Activated CD8-positive, alpha-beta T cell treated with anti-CD3 and anti-CD28 coated beads, Interleukin-2, amount 10 ng/mL, durations not matched to agents 7 days and 5 days (primary cell): ENCODE data around the gene DDX23. TPM values are rescaled to one million over a fixed set of nuclear protein-coding genes. Genes with fewer than 3 reads are reported as not detected.

Experiments used
- ATAC-seq: fragments of 150-1000 bp; cut with Tn5 transposase; one replicate; pipeline ENCODE4 v1.10.0; 2021; ENCODE audit warnings: moderate library complexity
- CTCF ChIA-PET: fragments of 350-600 bp; sonication (Branson Sonifier 250); formaldehyde crosslinking; loops from one replicate; lab custom pipeline; 2021; ENCODE audit warnings: antibody characterized with exemption; lab: Charles Lee
- POLR2A ChIA-PET: fragments of 350-600 bp; sonication (Branson Sonifier 250); formaldehyde crosslinking; loops from one replicate; lab custom pipeline; 2021; ENCODE audit warnings: antibody characterized with exemption; lab: Charles Lee
- DNase-seq: peaks from one replicate; pipeline ENCODE4 v3.0.0-alpha.2; 2020
- H3K27ac Mint-ChIP-seq: one replicate; pipeline ENCODE4 v1.8.0; 2021; ENCODE audit warnings: mild to moderate bottlenecking, mixed read lengths
- H3K27me3 Mint-ChIP-seq: one replicate; pipeline ENCODE4 v1.8.0; 2021; ENCODE audit warnings: low read depth, mixed read lengths
- H3K36me3 Mint-ChIP-seq: one replicate; pipeline ENCODE4 v1.8.0; 2021; ENCODE audit warnings: low read depth, mixed read lengths
- H3K4me1 Mint-ChIP-seq: one replicate; pipeline ENCODE4 v1.8.0; 2021; ENCODE audit warnings: low read depth, mixed read lengths
- H3K4me3 Mint-ChIP-seq: one replicate; pipeline ENCODE4 v1.8.0; 2021; ENCODE audit warnings: mild to moderate bottlenecking, mixed read lengths
- H3K9me3 Mint-ChIP-seq: one replicate; pipeline ENCODE4 v1.8.0; 2022; ENCODE audit warnings: mixed read lengths; ENCODE audit not compliant: insufficient read depth
- total RNA-seq, 2 experiments: library from RNA; stranded (reverse); gene quantifications; one replicate each; pipeline ENCODE4 v1.2.3, GENCODE V29; 2021

Gene DDX23
- total RNA-seq, 2 experiments from 2014 or later, result 127 to 154 TPM

- DNase-seq, result peak; percentile 87
- ChIA-PET CTCF (interaction anchor here (0.7 to 4.7 kb wide), 39 partner anchors 9 to 709 kb away, joined by 3 to 57 read pairs (median 4); partner anchors contain the start of genes ARF3, DDX23, FKBP11 and KANSL2), POLR2A (interaction anchor here (0.6 to 1.5 kb wide), 7 partner anchors 12 to 996 kb away, joined by 3 to 6 read pairs (median 3); partner anchors contain the start of gene DDX23)
- H3K9me3 Mint-ChIP-seq, result no peaks in the 10 kb centered on the region
- H3K27ac Mint-ChIP-seq, result peak overlapping the region; percentile 86
- peak overlapping the region; percentile 87 for H3K4me3 Mint-ChIP-seq
- H3K27me3 Mint-ChIP-seq, result peaks cover 29% of the 10 kb centered on the region
- peaks cover 44% of the 10 kb centered on the region for H3K4me1 Mint-ChIP-seq
- ATAC-seq, result peak; percentile 85
- no peaks in the 10 kb centered on the region for H3K36me3 Mint-ChIP-seq
These were observed 37.5 kb downstream of the DDX23 start for GRCh38 chr12:48814262-48815125.

GRCh38 chr12:48813465-48814261, 38.3 kb downstream of the DDX23 start:
- ChIA-PET POLR2A (interaction anchor here (1.0 to 1.5 kb wide), 3 partner anchors 16 to 39 kb away, joined by 3 to 6 read pairs (median 4); partner anchors contain the start of gene DDX23), CTCF (interaction anchor here (1.3 to 4.7 kb wide), 11 partner anchors 10 to 165 kb away, joined by 4 to 57 read pairs (median 10); partner anchors contain the start of genes DDX23 and WNT1)
- ATAC-seq, result no peak
- H3K4me3 Mint-ChIP-seq, result peak overlapping the region; percentile 87
- no peak for DNase-seq
- no peaks in the 10 kb centered on the region for H3K9me3 Mint-ChIP-seq
- peak overlapping the region; percentile 77 for H3K27ac Mint-ChIP-seq
- peaks cover 38% of the 10 kb centered on the region for H3K4me1 Mint-ChIP-seq
- peaks cover 22% of the 10 kb centered on the region for H3K27me3 Mint-ChIP-seq
- H3K36me3 Mint-ChIP-seq, result no peaks in the 10 kb centered on the region

DNA sequence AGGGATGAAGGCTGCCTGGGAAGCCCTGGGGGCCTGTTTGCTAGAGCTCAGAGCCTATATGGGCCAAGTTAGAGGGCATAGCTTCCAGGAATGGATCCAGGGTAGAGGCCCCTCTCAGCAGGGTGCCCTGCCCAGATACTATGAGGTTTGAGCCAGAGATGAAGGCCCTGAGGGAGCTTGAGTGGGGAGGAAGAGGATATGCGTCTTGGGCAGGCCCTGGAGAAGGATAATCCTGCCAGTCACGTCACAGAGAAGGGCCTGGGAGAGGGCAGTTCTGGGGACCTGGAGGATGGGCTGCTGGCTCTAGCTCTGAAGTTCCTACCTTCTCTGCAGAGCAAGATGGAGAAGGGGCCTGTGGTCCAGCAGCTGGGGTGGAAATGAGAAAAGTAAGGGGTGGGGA, 39.6 kb downstream of the DDX23 start:
- H3K36me3 Mint-ChIP-seq, result no peaks in the 10 kb centered on the region
- H3K27me3 Mint-ChIP-seq, result peaks cover 13% of the 10 kb centered on the region
- H3K4me1 Mint-ChIP-seq, result peaks cover 30% of the 10 kb centered on the region
- no peak for ATAC-seq
- no peak for DNase-seq
- POLR2A ChIA-PET, result interaction anchor here (1.4 kb wide), 1 partner anchor 40 kb away, joined by 3 read pairs; the partner anchor contains the start of gene DDX23
- CTCF ChIA-PET, result interaction anchor here (1.0 to 1.4 kb wide), 3 partner anchors 16 to 59 kb away, joined by 3 to 7 read pairs (median 3); no protein-coding TSS in a partner anchor
- no peaks in the 10 kb centered on the region for H3K9me3 Mint-ChIP-seq
- no peak overlapping the region for H3K4me3 Mint-ChIP-seq
- H3K27ac Mint-ChIP-seq, result no peak overlapping the region

- CTCF ChIA-PET, result interaction anchor here (1.0 to 1.4 kb wide), 4 partner anchors 15 to 58 kb away, joined by 3 to 7 read pairs (median 4); no protein-coding TSS in a partner anchor
- POLR2A ChIA-PET, result no interaction called here
- DNase-seq (no peak), ATAC-seq (no peak)
- Mint-ChIP-seq H3K4me1 (peaks cover 30% of the 10 kb centered on the region), H3K4me3 (no peak overlapping the region), H3K27me3 (peaks cover 5% of the 10 kb centered on the region), H3K27ac (no peak overlapping the region), H3K9me3 (no peaks in the 10 kb centered on the region), H3K36me3 (no peaks in the 10 kb centered on the region)
These were observed 40.4 kb downstream of the DDX23 start for GRCh38 chr12:48811437-48812090.

- Mint-ChIP-seq H3K9me3 (no peaks in the 10 kb centered on the region), H3K27ac (no peak overlapping the region), H3K27me3 (no peaks in the 10 kb centered on the region), H3K36me3 (no peaks in the 10 kb centered on the region), H3K4me3 (no peak overlapping the region), H3K4me1 (peaks cover 27% of the 10 kb centered on the region)
- ChIA-PET CTCF (interaction anchor here (1.0 kb wide), 1 partner anchor 16 kb away, joined by 5 read pairs; no protein-coding TSS in a partner anchor), POLR2A (interaction anchor here (0.9 kb wide), 1 partner anchor 16 kb away, joined by 3 read pairs; no protein-coding TSS in a partner anchor)
- DNase-seq, result no peak
- ATAC-seq, result no peak
These were observed 41.0 kb downstream of the DDX23 start for GRCh38 chr12:48810903-48811431.

- H3K4me3 Mint-ChIP-seq, result no peak overlapping the region
- no peaks in the 10 kb centered on the region for H3K36me3 Mint-ChIP-seq
- no peaks in the 10 kb centered on the region for H3K27me3 Mint-ChIP-seq
- no peak overlapping the region for H3K27ac Mint-ChIP-seq
- POLR2A ChIA-PET, result no interaction called here
- peaks cover 23% of the 10 kb centered on the region for H3K4me1 Mint-ChIP-seq
- no peak for DNase-seq
- CTCF ChIA-PET, result interaction anchor here (1.3 kb wide), 1 partner anchor 55 kb away, joined by 4 read pairs; no protein-coding TSS in a partner anchor
- no peak for ATAC-seq
- H3K9me3 Mint-ChIP-seq, result no peaks in the 10 kb centered on the region
These were observed 44.0 kb downstream of the DDX23 start for GRCh38 chr12:48807981-48808380.

DNA sequence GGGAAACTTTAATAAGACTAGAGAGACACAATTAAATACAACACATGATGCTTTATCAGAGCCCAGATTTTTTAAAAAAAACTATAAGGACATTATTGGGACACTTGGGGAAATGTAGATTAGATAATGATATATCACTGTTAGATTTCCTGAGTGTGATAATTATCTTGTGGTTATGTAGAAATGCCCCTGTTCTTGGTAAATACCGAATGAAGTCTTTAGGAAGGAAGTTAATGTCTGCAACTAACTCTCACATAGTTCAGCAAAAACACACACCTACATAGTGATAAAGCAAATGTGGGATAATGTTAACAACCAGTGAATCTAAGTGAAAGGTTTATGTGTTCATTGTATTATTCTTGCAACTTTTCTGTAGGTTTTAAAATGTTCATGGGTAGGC, 48.3 kb downstream of the DDX23 start:
- ATAC-seq, result peak; percentile 58
- H3K4me1 Mint-ChIP-seq, result peaks cover 19% of the 10 kb centered on the region
- ChIA-PET POLR2A (no interaction called here), CTCF (interaction anchor here (3.1 kb wide), 1 partner anchor 11 kb away, joined by 16 read pairs; no protein-coding TSS in a partner anchor)
- H3K4me3 Mint-ChIP-seq, result no peak overlapping the region
- H3K27ac Mint-ChIP-seq, result peak overlapping the region; percentile 27
- H3K27me3 Mint-ChIP-seq, result no peaks in the 10 kb centered on the region
- H3K9me3 Mint-ChIP-seq, result no peaks in the 10 kb centered on the region
- no peaks in the 10 kb centered on the region for H3K36me3 Mint-ChIP-seq
- no peak for DNase-seq

GRCh38 chr12:48800971-48801370, 51.0 kb downstream of the DDX23 start:
- no peak overlapping the region for H3K27ac Mint-ChIP-seq
- no peaks in the 10 kb centered on the region for H3K27me3 Mint-ChIP-seq
- no peak overlapping the region for H3K4me3 Mint-ChIP-seq
- no peaks in the 10 kb centered on the region for H3K36me3 Mint-ChIP-seq
- no peaks in the 10 kb centered on the region for H3K9me3 Mint-ChIP-seq
- DNase-seq (no peak), ATAC-seq (no peak)
- POLR2A ChIA-PET, result no interaction called here
- CTCF ChIA-PET, result interaction anchor here (1.3 to 3.1 kb wide), 2 partner anchors 14 to 48 kb away, joined by 6 to 16 read pairs; no protein-coding TSS in a partner anchor
- peaks cover 20% of the 10 kb centered on the region for H3K4me1 Mint-ChIP-seq

GRCh38 chr12:48800457-48800856, 51.5 kb downstream of the DDX23 start:
- Mint-ChIP-seq H3K27me3 (no peaks in the 10 kb centered on the region), H3K4me3 (no peak overlapping the region), H3K4me1 (peaks cover 23% of the 10 kb centered on the region), H3K27ac (no peak overlapping the region), H3K9me3 (no peaks in the 10 kb centered on the region), H3K36me3 (no peaks in the 10 kb centered on the region)
- ChIA-PET POLR2A (no interaction called here), CTCF (interaction anchor here (1.3 kb wide), 1 partner anchor 47 kb away, joined by 6 read pairs; no protein-coding TSS in a partner anchor)
- DNase-seq, result no peak
- ATAC-seq, result no peak

GRCh38 chr12:48796976-48797375, 55.0 kb downstream of the DDX23 start:
- DNase-seq, result peak; percentile 54
- ATAC-seq, result peak; percentile 68
- Mint-ChIP-seq H3K27me3 (peaks cover 12% of the 10 kb centered on the region), H3K9me3 (no peaks in the 10 kb centered on the region), H3K4me1 (peaks cover 14% of the 10 kb centered on the region), H3K4me3 (no peak overlapping the region), H3K36me3 (no peaks in the 10 kb centered on the region), H3K27ac (no peak overlapping the region)
- ChIA-PET POLR2A (interaction anchor here (0.6 to 1.2 kb wide), 3 partner anchors 19 to 44 kb away, joined by 3 read pairs; no protein-coding TSS in a partner anchor), CTCF (interaction anchor here (0.6 to 11.5 kb wide), 16 partner anchors 13 to 127 kb away, joined by 3 to 267 read pairs (median 4); partner anchors contain the start of gene KANSL2)
